AG04450 (cell line): ENCODE data around the gene STK32C. TPM values are rescaled to one million over a fixed set of nuclear protein-coding genes. Genes with fewer than 3 reads are reported as not detected.

Source experiments
- CTCF ChIA-PET: fragments of 300-600, 350-600 bp; formaldehyde crosslinking; extraction: SDS; loops from one replicate; lab custom pipeline; 2022; ENCODE audit warnings: antibody characterized with exemption, inconsistent platforms; lab: Charles Lee
- POLR2A ChIA-PET: fragments of 350-600 bp; formaldehyde crosslinking; extraction: SDS; loops from one replicate; lab custom pipeline; 2021; ENCODE audit warnings: antibody characterized with exemption, inconsistent platforms; lab: Yijun Ruan, JAX
- DNase-seq: peaks from one replicate; pipeline ENCODE4 v3.0.0-alpha.2; 2011; ENCODE audit warnings: low read depth, low spot score
- H3K27ac ChIP-seq: one replicate; pipeline ENCODE4 v1.5.1; 2012; ENCODE audit warnings: low read depth, low read length, control low read depth
- H3K27me3 ChIP-seq: one replicate; pipeline ENCODE4 v1.6.0; 2012; ENCODE audit warnings: low read length; ENCODE audit not compliant: control insufficient read depth, insufficient read depth
- H3K4me3 ChIP-seq: 2 replicates; pipeline ENCODE4 v1.5.1; 2011; ENCODE audit warnings: mild to moderate bottlenecking, low read depth, low read length, control low read depth
- H3K9me3 ChIP-seq: 2 replicates; pipeline ENCODE4 v1.5.1; 2012; ENCODE audit warnings: low read length; ENCODE audit not compliant: control insufficient read depth, insufficient read depth
- polyA plus RNA-seq: library from polyadenylated mRNA; depleted of rRNA; stranded (reverse); fragments of >200 nt; gene quantifications from 2 replicates; pipeline ENCODE4 v1.2.3, GENCODE V29; 2011
- TF ChIP-seq, protein P1 (sequence below): IDR thresholded peaks from 2 replicates; pipeline ENCODE4 v1.5.1; 2011; ENCODE audit warnings: low read depth, low read length, control low read depth, inconsistent platforms

The STK32C gene
- polyA plus RNA-seq, 1 experiment = 5.3 TPM

DNA sequence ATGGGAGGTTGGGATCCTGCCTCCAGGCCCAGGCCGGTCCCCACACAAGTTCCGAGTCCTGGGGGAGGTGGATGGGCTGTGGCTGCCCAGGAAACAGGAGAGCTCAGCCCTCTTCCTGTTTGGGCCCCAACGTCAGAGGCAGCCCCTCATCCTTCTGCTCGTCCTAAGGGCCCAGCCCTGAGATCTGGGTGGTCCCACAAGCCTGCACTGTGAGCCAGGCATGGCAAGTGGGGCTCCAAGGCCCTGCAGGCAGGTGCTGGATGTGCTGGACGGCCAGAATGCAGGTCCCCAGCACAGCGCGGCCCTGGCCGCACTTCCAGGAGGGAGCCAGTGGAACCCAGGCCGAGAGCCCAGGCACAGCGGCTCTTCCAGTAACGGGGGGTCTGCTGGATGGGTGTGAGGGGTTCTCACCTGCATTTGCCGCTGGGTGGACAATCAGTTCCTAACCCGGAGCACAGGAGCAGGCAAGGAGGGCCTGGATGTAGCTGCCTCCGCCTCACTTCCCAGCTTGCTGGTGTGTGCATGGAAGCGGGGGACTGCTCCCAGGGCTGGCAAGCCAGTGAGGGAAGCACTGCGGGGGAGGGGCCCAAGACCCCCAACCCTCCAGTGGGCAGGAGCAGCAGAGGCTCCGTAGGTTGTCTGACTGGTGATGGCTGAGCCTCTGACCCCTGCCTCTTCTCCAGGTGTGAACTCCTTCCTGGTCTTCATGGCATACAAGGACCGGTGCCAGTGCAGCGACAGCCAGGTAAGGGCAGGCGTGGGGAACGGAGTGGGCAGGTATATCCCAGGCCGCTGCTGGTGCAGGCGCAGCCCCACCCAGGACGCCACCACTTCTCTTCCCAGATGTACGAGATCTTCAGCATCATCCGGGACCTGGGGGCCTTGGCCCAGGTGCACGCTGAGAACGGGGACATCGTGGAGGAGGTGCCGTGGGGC, 111.3 kb downstream of the STK32C start:
- POLR2A ChIA-PET = no interaction called here
- Histone ChIP-seq H3K4me3 (no peak overlapping the region), H3K27me3 (no peaks in the 10 kb centered on the region), H3K27ac (no peak overlapping the region), H3K9me3 (no peaks in the 10 kb centered on the region; the same call in 1 of the 2 replicates)
- no peak for DNase-seq
- TF ChIP-seq, protein P1, sequence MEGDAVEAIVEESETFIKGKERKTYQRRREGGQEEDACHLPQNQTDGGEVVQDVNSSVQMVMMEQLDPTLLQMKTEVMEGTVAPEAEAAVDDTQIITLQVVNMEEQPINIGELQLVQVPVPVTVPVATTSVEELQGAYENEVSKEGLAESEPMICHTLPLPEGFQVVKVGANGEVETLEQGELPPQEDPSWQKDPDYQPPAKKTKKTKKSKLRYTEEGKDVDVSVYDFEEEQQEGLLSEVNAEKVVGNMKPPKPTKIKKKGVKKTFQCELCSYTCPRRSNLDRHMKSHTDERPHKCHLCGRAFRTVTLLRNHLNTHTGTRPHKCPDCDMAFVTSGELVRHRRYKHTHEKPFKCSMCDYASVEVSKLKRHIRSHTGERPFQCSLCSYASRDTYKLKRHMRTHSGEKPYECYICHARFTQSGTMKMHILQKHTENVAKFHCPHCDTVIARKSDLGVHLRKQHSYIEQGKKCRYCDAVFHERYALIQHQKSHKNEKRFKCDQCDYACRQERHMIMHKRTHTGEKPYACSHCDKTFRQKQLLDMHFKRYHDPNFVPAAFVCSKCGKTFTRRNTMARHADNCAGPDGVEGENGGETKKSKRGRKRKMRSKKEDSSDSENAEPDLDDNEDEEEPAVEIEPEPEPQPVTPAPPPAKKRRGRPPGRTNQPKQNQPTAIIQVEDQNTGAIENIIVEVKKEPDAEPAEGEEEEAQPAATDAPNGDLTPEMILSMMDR = no peak
- CTCF ChIA-PET = no interaction called here

DNA sequence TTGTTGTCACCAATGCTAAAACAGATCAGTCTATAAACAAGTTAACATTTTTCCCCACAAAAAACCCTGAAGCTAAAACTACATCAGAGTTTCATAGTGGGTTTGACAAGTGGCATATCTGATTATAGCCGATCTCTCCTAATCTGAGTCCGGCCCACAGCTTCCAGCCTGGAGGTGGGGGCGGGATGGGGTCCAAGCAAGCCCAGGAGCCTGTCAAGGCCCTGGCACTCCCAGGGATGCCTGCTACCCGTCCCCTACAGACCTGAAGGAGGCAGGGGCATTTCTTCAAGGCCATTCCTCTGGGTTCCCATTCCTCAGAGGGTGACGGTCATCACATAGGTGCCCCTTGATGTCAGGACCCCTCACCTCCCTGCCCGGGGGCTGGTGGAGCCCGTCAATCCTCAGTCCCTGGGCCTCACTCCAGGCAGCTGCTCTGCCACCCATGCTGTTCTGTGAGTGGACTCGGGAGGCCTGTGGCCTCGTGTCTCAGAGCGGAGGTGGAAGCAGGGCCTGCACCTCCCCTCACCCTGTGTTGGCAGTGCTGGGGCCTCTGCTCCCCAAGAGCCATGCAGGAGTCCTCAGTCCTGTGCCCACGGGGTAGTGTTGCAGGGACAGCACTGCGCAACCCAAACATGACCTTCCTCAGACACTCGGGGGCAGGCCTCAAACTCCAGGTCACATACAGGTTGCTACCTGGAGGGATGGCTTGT, 112.2 kb downstream of the STK32C start:
- ChIA-PET CTCF (no interaction called here), POLR2A (no interaction called here)
- Histone ChIP-seq H3K9me3 (no peaks in the 10 kb centered on the region), H3K27ac (no peak overlapping the region), H3K27me3 (no peaks in the 10 kb centered on the region), H3K4me3 (no peak overlapping the region)
- TF ChIP-seq, protein P1 = no peak
- DNase-seq = no peak

DNA sequence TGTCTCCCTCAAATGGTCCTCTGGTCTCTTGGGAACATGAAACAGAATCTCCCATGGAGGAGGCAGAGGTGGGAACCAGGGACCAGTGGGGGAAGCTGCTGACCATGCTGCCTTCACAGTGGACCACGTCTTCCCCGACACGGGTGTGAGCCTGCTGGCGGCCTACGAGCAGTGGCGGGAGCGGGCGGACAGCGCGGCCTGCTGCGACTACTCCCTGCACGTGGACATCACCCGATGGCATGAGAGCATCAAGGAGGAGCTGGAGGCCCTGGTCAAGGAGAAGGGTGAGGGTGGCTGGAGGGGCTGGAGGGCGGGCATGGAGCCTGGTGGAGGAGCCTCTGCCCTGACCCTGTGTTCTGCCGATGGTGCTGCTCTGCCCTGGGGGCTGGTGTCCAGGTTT, 113.0 kb downstream of the STK32C start:
- Histone ChIP-seq H3K4me3 (no peak overlapping the region), H3K27ac (no peak overlapping the region), H3K27me3 (no peaks in the 10 kb centered on the region), H3K9me3 (no peaks in the 10 kb centered on the region; the same call in 1 of the 2 replicates)
- no peak for DNase-seq
- TF ChIP-seq, protein P1 = no peak
- CTCF ChIA-PET = interaction anchor here (0.6 kb wide), 1 partner anchor 161 kb away, joined by 3 read pairs; no protein-coding TSS in a partner anchor
- POLR2A ChIA-PET = no interaction called here

DNA sequence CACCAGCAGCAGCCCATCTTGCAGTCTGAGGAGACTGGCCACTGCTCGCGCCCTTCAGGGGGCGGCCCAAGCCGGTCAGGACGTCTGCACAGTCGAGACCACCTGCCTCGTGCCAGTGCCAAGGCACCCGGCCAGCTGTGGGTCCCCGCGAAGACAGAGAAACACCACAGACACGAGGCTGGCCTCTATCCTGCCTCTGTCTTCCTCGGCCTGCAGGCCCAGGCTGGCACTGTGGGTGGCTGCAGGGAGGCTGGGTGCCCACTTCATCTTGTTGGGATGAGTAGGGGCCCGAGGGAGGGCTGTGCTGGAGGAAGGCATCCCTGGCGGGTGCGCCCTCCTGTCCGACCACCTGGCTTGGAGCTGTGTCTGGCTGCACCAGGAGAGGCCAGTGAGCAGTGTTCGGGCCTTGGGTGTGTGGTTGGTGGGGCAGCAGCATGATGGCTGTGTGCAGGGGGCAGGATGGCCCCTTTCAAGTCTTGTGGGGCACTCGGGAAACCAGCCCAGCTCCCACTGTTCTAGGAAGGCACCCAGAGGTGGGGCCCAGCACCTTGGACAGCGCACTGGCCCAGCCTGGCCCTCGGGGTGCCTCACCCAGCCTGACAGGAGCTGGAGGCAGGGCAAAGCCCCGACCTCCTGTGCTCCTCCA, 113.7 kb downstream of the STK32C start:
- POLR2A ChIA-PET = no interaction called here
- H3K4me3 ChIP-seq = no peak overlapping the region
- DNase-seq = no peak
- TF ChIP-seq, protein P1 = no peak
- CTCF ChIA-PET = interaction anchor here (0.6 kb wide), 1 partner anchor 161 kb away, joined by 3 read pairs; no protein-coding TSS in a partner anchor
- no peak overlapping the region for H3K27ac ChIP-seq
- peaks cover 1% of the 10 kb centered on the region for H3K27me3 ChIP-seq
- H3K9me3 ChIP-seq = no peaks in the 10 kb centered on the region; the same call in 1 of the 2 replicates
